IPS-18a (cell line): ENCODE measurements around the gene LARGE1.
"Not testable (repeated sequence)": the region's sequence is repeated elsewhere in the genome, so short reads cannot be mapped to it uniquely, and the experiment has no call there.

ENCODE experiments used
- H3K27ac ChIP-seq: one replicate; pipeline ENCODE4 v1.5.1; 2013; ENCODE audit warnings: low read length
- H3K27me3 ChIP-seq: one replicate; pipeline ENCODE4 v1.6.1; 2013; ENCODE audit warnings: mild to moderate bottlenecking, low read length; ENCODE audit not compliant: control insufficient read depth, insufficient read depth
- H3K36me3 ChIP-seq: one replicate; pipeline ENCODE4 v1.6.1; 2013; ENCODE audit warnings: low read depth, low read length; ENCODE audit not compliant: control insufficient read depth
- H3K4me1 ChIP-seq: one replicate; pipeline ENCODE4 v1.6.1; 2013; ENCODE audit warnings: low read depth, low read length; ENCODE audit not compliant: control insufficient read depth
- H3K4me3 ChIP-seq: one replicate; pipeline ENCODE4 v1.5.1; 2013; ENCODE audit warnings: low read length
- H3K9ac ChIP-seq: one replicate; pipeline ENCODE4 v1.6.1; 2013; ENCODE audit warnings: mild to moderate bottlenecking, low read length, moderate library complexity
- H3K9me3 ChIP-seq: one replicate; pipeline ENCODE4 v1.6.1; 2013; ENCODE audit warnings: low read depth, low read length; ENCODE audit not compliant: control insufficient read depth

LARGE1 gene

DNA sequence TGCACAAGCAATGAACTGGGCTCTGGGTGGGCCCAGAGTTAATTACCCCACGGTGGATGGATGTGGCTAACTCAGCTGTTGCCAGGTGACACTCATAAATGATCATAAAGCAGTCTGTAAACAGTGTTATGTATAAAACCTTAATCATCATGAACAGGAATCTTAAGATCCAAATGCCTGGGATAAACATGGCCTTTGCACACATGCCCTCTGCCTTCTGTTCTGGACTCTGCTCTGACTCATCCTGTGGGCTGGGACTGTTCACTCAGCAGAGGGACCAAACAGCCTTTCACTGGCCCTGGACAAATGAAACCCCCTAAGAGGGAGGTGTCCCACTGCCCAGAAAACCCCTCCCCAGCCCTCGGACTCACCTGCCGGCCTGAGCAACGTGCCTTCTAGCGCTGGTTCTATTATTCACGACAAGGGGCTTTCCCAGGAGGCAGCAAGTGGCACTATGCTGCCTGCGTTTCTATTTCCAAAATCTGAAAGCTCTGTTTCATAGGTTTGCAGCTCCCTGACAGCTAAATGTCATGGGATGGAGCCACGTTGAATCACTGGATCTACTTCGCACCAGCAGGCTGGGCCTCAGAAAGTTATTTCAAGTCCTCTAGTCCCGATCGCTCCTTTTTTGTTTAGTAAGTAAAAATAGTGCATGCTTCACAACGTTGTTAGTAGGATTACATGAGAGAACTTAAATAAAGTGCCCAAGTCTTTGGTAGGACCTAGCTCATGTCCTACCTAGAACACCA is 53.0 kb downstream of the LARGE1 start:
- Histone ChIP-seq H3K9me3 (no peaks in the 10 kb centered on the region), H3K27ac (no peak overlapping the region), H3K36me3 (no peaks in the 10 kb centered on the region), H3K27me3 (no peaks in the 10 kb centered on the region), H3K9ac (no peak overlapping the region), H3K4me1 (peaks cover 12% of the 10 kb centered on the region), H3K4me3 (no peak overlapping the region)

- H3K27ac ChIP-seq: no peak overlapping the region
- H3K36me3 ChIP-seq: no peaks in the 10 kb centered on the region
- H3K4me3 ChIP-seq: no peak overlapping the region
- peaks cover 9% of the 10 kb centered on the region for H3K4me1 ChIP-seq
- no peaks in the 10 kb centered on the region for H3K27me3 ChIP-seq
- no peak overlapping the region for H3K9ac ChIP-seq
- no peaks in the 10 kb centered on the region for H3K9me3 ChIP-seq
Measured at GRCh38 chr22:33866511-33866910, 53.8 kb downstream of the LARGE1 start.

- H3K27ac ChIP-seq: no peak overlapping the region
- H3K27me3 ChIP-seq: no peaks in the 10 kb centered on the region
- peaks cover 11% of the 10 kb centered on the region for H3K4me1 ChIP-seq
- no peak overlapping the region for H3K4me3 ChIP-seq
- H3K9ac ChIP-seq: no peak overlapping the region
- no peaks in the 10 kb centered on the region for H3K9me3 ChIP-seq
- no peaks in the 10 kb centered on the region for H3K36me3 ChIP-seq
Measured at GRCh38 chr22:33865996-33866395, 54.3 kb downstream of the LARGE1 start.

DNA sequence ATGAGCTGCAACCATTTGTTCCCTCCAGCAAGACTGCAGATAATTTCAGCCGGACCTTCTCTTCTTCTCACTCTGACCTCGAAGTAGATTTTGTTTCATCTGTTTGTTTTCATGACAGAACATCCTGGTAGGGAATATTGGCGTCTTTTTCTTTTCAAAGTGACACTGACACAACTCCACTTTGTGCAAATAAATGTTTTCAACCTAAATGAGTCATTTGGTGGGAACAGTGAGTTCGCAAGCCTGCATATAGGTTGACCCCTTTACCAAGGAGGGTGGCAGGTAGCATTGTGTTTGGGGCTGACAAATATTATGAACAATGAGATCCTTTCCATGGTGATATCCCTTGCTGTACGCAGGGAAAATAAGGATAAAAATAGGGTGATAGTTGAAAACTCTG is 55.0 kb downstream of the LARGE1 start:
- Histone ChIP-seq H3K27ac (no peak overlapping the region), H3K4me1 (peaks cover 13% of the 10 kb centered on the region), H3K9ac (no peak overlapping the region), H3K36me3 (no peaks in the 10 kb centered on the region), H3K4me3 (no peak overlapping the region), H3K27me3 (no peaks in the 10 kb centered on the region), H3K9me3 (no peaks in the 10 kb centered on the region)

DNA sequence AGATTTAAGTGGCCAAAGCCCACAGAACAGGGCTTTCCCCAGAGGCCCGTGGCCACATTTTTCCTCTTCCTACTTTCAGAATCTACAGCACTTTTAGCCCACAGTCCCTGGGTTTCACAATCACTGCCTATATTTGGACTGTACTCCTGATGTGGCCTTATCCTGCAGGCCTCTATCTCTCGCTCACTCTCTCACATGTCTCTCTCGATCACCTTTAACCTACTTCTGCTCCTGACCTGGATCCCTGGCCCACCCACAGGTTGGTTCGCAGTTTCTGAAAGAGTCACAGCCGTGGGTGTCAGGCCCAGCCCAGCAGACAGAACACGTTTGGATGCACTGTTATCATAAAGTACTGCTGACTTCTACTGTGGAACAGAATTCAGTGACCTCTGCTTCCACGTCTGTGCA is 55.5 kb downstream of the LARGE1 start:
- Histone ChIP-seq H3K27me3 (no peaks in the 10 kb centered on the region), H3K4me1 (peaks cover 9% of the 10 kb centered on the region), H3K9me3 (no peaks in the 10 kb centered on the region), H3K4me3 (no peak overlapping the region), H3K9ac (no peak overlapping the region), H3K27ac (no peak overlapping the region), H3K36me3 (no peaks in the 10 kb centered on the region)

- Histone ChIP-seq H3K27ac (no peak overlapping the region), H3K4me1 (peaks cover 12% of the 10 kb centered on the region), H3K4me3 (no peak overlapping the region), H3K9me3 (no peaks in the 10 kb centered on the region), H3K9ac (no peak overlapping the region), H3K36me3 (no peaks in the 10 kb centered on the region), H3K27me3 (no peaks in the 10 kb centered on the region)
Measured at GRCh38 chr22:33861216-33861875, 58.9 kb downstream of the LARGE1 start.

GRCh38 chr22:33860386-33860785 is 59.9 kb downstream of the LARGE1 start:
- Histone ChIP-seq H3K4me1 (peaks cover 12% of the 10 kb centered on the region), H3K27ac (no peak overlapping the region), H3K36me3 (no peaks in the 10 kb centered on the region), H3K9ac (no peak overlapping the region), H3K4me3 (no peak overlapping the region), H3K27me3 (no peaks in the 10 kb centered on the region), H3K9me3 (no peaks in the 10 kb centered on the region)

- Histone ChIP-seq H3K27me3 (no peaks in the 10 kb centered on the region), H3K4me1 (peaks cover 16% of the 10 kb centered on the region), H3K36me3 (no peaks in the 10 kb centered on the region), H3K9ac (no peak overlapping the region), H3K9me3 (no peaks in the 10 kb centered on the region), H3K27ac (no peak overlapping the region), H3K4me3 (no peak overlapping the region)
Measured at GRCh38 chr22:33859311-33859710, 61.0 kb downstream of the LARGE1 start.

DNA sequence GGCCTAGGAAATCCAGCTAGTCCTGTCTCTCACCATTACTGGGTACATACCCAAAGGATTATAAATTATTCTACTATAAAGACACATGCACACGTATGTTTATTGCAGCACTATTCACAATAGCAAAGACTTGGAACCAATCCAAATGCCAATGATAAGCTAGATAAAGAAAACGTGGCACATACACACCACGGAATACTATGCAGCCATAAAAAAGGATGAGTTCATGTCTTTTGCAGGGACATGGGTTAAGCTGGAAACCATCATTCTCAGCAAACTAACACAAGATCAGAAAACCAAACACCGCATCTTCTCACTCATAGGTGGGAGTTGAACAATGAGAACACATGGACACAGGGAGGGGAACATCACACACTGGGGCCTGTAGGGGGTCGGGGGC is 61.6 kb downstream of the LARGE1 start:
- not testable (repeated sequence) for H3K9ac ChIP-seq, H3K27ac ChIP-seq, H3K27me3 ChIP-seq, H3K9me3 ChIP-seq, H3K36me3 ChIP-seq, H3K4me3 ChIP-seq
- H3K4me1 ChIP-seq: peaks cover 22% of the 10 kb centered on the region

DNA sequence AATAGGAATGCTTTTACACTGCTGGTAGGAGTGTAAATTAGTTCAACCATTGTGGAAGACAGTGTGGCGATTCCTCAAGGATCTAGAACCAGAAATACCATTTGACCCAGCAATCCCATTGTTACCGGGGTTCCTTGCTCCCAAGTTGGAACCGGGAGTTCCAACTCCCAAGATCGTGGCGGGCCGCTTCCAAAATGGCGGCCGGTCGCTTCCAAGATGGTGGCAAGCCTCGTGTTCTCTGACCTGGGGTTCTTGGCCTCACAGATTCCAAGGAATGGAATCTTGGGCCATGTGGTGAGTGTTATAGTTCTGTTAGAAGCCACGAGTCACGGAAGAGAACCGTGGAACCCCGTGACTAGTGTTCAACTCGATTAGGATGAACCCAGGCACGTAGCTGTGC is 62.5 kb downstream of the LARGE1 start:
- not testable (repeated sequence) for H3K4me3 ChIP-seq, H3K27ac ChIP-seq, H3K9ac ChIP-seq, H3K36me3 ChIP-seq, H3K27me3 ChIP-seq, H3K9me3 ChIP-seq
- H3K4me1 ChIP-seq: peaks cover 31% of the 10 kb centered on the region

DNA sequence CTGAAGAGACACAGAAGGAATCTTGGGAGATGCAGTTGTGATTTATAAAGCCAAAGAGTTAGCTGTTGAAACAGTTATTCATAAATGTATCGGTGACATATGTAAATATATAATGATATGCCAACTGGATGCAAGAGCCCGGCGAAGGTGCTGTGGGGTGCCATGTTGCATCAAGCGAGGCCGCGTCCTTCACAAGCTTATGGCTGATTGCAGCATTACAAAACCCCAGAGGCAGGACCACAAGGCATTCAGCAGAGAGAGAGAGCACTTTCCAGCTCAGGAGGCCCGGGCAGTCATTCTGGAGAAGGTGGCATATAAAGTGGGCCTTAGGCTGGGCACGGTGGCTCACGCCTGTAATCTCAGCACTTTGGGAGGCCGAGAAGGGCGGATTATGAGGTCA is 65.6 kb downstream of the LARGE1 start:
- no peaks in the 10 kb centered on the region for H3K9me3 ChIP-seq
- peaks cover 44% of the 10 kb centered on the region for H3K4me1 ChIP-seq
- no peak overlapping the region for H3K27ac ChIP-seq
- H3K9ac ChIP-seq: no peak overlapping the region
- H3K4me3 ChIP-seq: no peak overlapping the region
- H3K27me3 ChIP-seq: no peaks in the 10 kb centered on the region
- H3K36me3 ChIP-seq: no peaks in the 10 kb centered on the region
